ENCODE measurements around the gene CPN1.

The CPN1 gene

DNA sequence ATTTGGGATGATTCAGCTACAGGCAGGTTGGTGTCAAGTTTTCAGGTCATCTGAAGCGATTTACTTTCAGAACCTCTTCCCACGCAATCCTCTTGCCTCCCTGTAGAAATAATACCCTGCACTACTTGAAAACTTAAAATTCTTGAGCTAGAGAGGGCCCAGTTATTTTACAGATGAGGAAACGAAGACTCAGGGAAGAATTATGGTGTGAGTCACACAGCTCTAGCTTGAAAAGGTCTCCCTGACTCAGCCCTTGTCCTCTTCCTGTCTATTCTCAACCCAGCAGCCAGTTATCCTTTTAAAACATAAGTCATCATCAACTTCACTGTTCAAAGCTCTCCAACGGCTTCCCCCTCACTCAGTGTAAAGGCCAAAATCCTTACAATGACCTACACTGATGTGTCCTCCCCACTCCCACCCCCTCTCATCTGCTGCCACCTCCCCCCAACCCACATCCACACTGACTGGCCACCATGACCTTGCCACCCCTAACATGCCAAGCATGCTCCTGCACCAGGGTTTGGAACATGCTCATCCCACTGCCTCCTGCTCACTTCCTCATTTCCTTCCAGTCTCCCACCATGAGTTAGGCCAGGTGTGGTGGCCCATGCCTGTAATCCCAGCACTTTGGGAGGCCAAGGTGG is 75.3 kb downstream of the CPN1 start:
- Mint-ChIP-seq H3K36me3 (ENCODE audit: low read depth) (peaks cover 3% of the 10 kb centered on the region), H3K4me3 (no peak overlapping the region), H3K27me3 (ENCODE audit: low read depth) (peaks cover 31% of the 10 kb centered on the region), H3K9me3 (no peaks in the 10 kb centered on the region), H3K4me1 (ENCODE audit: low read depth) (peaks cover 33% of the 10 kb centered on the region), H3K27ac (no peak overlapping the region)

DNA sequence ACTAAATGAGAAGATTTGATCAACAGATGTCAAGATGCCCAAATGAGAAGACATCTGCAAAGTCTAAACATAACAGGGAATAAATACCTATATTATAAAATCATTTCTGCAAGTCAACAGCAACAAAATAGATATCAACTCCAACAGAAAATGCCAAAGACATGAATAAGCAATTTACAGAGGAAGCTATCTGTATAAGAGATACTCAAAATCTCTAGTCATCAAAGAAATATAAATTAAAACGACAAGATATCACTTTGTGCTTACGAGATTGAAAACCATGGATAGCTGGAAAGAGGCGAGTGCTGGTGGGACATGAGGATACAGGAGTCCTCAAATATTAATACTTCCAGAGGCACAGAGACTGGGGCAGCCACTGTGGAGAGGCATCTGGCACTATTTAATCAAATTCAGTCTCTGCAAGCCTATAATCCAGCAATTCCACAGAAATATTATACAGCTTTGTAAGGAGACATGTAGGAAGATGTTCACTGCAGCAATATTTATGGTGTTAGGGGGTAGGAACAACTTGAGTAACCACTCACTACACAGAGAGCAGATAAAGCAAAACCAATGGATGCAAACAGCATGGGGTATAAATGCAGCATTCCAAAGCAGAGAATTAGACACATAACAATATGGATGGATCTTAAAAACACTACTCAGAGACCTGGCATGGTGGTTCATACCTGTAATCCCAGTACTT is 76.7 kb downstream of the CPN1 start:
- Mint-ChIP-seq H3K9me3 (no peaks in the 10 kb centered on the region), H3K27me3 (ENCODE audit: low read depth) (peaks cover 17% of the 10 kb centered on the region), H3K4me3 (no peak overlapping the region), H3K27ac (no peak overlapping the region), H3K36me3 (ENCODE audit: low read depth) (peaks cover 3% of the 10 kb centered on the region), H3K4me1 (ENCODE audit: low read depth) (peaks cover 23% of the 10 kb centered on the region)

GRCh38 chr10:100000109-100000644 is 81.5 kb downstream of the CPN1 start:
- H3K4me3 Mint-ChIP-seq: no peak overlapping the region
- no peak overlapping the region for H3K27ac Mint-ChIP-seq
- H3K36me3 Mint-ChIP-seq (ENCODE audit: low read depth): peaks cover 3% of the 10 kb centered on the region
- H3K9me3 Mint-ChIP-seq: no peaks in the 10 kb centered on the region
- H3K27me3 Mint-ChIP-seq (ENCODE audit: low read depth): no peaks in the 10 kb centered on the region
- H3K4me1 Mint-ChIP-seq (ENCODE audit: low read depth): peaks cover 5% of the 10 kb centered on the region

GRCh38 chr10:99999319-100000108 is 82.2 kb downstream of the CPN1 start:
- no peak overlapping the region for H3K4me3 Mint-ChIP-seq
- peaks cover 3% of the 10 kb centered on the region for H3K36me3 Mint-ChIP-seq (ENCODE audit: low read depth)
- H3K4me1 Mint-ChIP-seq (ENCODE audit: low read depth): peaks cover 7% of the 10 kb centered on the region
- H3K9me3 Mint-ChIP-seq: no peaks in the 10 kb centered on the region
- no peaks in the 10 kb centered on the region for H3K27me3 Mint-ChIP-seq (ENCODE audit: low read depth)
- no peak overlapping the region for H3K27ac Mint-ChIP-seq

DNA sequence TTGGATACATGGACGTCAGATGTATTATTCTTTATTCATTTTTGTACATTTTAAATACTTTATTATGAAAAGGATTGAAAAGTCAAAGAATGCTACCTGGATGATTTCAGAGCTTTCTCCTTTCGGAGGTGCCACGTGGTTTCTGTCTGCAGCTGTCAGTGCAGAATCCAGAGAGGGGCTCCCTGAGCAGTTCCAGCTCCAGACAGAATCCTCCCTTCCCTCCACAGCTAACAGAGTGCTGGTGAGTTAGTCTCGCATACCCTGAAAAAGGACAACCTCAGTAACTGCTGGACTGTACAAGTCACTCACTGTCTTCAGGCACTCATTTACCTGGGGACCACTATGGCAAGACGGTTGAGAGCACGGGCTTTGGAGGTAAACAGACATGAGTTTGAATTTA is 82.8 kb downstream of the CPN1 start:
- peaks cover 3% of the 10 kb centered on the region for H3K36me3 Mint-ChIP-seq (ENCODE audit: low read depth)
- H3K9me3 Mint-ChIP-seq: no peaks in the 10 kb centered on the region
- H3K4me3 Mint-ChIP-seq: no peak overlapping the region
- H3K27me3 Mint-ChIP-seq (ENCODE audit: low read depth): no peaks in the 10 kb centered on the region
- H3K27ac Mint-ChIP-seq: no peak overlapping the region
- H3K4me1 Mint-ChIP-seq (ENCODE audit: low read depth): peaks cover 13% of the 10 kb centered on the region

DNA sequence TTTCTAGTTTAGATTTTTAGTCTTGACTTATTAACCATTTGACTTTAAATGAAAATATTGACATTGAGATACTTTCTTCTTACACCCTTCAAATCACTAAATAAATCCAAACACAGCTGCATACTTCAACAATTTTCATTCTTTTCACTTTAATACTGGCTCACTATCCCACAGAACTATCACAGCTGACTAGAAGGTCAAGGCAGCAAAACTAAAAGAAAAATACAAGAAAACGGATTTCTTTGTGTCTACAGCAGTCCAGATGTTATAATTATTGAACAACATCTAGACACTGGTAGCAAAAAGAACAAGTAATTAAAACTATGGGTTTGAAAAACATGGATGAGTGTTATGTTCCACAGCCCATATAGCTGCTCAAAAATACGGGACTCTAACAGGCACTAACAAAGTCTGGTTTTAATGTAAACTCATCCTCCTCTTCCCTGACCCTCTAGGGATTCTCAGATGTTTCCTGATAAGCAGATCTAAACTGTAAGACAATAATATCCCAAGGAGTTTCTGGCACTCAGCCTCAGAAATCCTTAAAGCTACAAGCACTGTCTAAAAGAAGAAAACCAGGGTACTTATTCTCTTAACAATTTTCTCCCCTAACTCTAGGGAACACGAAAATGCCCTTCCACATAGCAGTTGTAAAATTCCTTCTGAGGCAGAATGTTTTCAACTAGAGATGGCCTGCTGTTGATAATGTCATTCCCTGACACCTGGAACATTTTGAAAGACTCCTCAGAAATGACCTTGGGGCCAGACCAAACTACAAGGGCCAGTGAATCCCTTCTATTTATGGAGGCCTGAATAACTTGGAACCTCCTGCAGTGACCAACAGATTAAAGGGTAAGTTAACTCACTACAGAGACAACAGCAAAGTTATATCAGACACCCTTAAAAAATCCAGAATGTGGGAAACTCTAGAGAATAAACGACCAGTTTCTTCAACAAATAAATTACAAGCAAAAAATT is 84.7 kb downstream of the CPN1 start:
- no peak overlapping the region for H3K4me3 Mint-ChIP-seq
- peaks cover 15% of the 10 kb centered on the region for H3K4me1 Mint-ChIP-seq (ENCODE audit: low read depth)
- H3K36me3 Mint-ChIP-seq (ENCODE audit: low read depth): peaks cover 3% of the 10 kb centered on the region
- no peak overlapping the region for H3K27ac Mint-ChIP-seq
- no peaks in the 10 kb centered on the region for H3K27me3 Mint-ChIP-seq (ENCODE audit: low read depth)
- no peaks in the 10 kb centered on the region for H3K9me3 Mint-ChIP-seq

DNA sequence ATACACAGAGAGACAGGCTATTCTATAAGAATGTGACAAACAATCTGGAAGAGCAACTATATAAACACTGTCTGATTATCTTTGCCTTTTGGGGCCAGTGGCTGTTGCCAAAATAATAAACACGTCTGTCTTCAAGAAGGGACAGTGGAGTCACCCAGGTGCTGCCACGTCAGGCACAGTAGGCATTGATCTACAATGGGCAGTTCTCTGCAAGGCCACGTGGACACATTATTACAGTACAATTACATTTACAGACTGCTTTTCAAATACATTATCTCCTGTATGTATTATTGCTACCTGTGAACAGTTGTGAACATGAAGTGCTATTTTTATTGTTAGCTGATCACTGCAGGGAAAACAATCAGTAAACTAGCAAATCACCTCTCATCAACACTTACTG is 86.0 kb downstream of the CPN1 start:
- H3K9me3 Mint-ChIP-seq: no peaks in the 10 kb centered on the region
- peaks cover 3% of the 10 kb centered on the region for H3K36me3 Mint-ChIP-seq (ENCODE audit: low read depth)
- peaks cover 15% of the 10 kb centered on the region for H3K4me1 Mint-ChIP-seq (ENCODE audit: low read depth)
- no peaks in the 10 kb centered on the region for H3K27me3 Mint-ChIP-seq (ENCODE audit: low read depth)
- no peak overlapping the region for H3K4me3 Mint-ChIP-seq
- no peak overlapping the region for H3K27ac Mint-ChIP-seq

DNA sequence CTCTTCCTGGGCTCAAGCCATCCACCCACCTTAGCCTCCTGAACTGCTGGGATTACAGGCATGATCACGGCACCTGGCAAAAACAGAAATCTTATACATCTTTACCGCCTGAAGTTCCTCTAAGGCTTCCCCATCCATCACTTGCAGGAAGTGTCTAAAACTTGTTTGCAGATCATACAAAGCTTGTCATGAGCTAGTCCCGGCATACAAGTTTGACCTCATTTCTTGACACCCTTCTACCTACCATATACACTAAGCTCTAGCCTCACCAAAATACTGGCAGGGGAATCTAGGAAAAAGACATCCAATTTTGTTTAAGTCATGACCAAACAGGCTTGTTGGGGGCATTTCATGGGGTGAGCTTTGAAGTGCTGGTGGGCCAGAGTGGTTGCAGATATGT is 86.4 kb downstream of the CPN1 start:
- Mint-ChIP-seq H3K36me3 (ENCODE audit: low read depth) (peaks cover 3% of the 10 kb centered on the region), H3K27ac (no peak overlapping the region), H3K4me3 (no peak overlapping the region), H3K4me1 (ENCODE audit: low read depth) (peaks cover 15% of the 10 kb centered on the region), H3K27me3 (ENCODE audit: low read depth) (no peaks in the 10 kb centered on the region), H3K9me3 (no peaks in the 10 kb centered on the region)

- H3K9me3 Mint-ChIP-seq: no peaks in the 10 kb centered on the region
- H3K36me3 Mint-ChIP-seq (ENCODE audit: low read depth): peaks cover 3% of the 10 kb centered on the region
- no peak overlapping the region for H3K27ac Mint-ChIP-seq
- no peaks in the 10 kb centered on the region for H3K27me3 Mint-ChIP-seq (ENCODE audit: low read depth)
- peaks cover 15% of the 10 kb centered on the region for H3K4me1 Mint-ChIP-seq (ENCODE audit: low read depth)
- H3K4me3 Mint-ChIP-seq: no peak overlapping the region
Measured at GRCh38 chr10:99994801-99995200, 86.9 kb downstream of the CPN1 start.

DNA sequence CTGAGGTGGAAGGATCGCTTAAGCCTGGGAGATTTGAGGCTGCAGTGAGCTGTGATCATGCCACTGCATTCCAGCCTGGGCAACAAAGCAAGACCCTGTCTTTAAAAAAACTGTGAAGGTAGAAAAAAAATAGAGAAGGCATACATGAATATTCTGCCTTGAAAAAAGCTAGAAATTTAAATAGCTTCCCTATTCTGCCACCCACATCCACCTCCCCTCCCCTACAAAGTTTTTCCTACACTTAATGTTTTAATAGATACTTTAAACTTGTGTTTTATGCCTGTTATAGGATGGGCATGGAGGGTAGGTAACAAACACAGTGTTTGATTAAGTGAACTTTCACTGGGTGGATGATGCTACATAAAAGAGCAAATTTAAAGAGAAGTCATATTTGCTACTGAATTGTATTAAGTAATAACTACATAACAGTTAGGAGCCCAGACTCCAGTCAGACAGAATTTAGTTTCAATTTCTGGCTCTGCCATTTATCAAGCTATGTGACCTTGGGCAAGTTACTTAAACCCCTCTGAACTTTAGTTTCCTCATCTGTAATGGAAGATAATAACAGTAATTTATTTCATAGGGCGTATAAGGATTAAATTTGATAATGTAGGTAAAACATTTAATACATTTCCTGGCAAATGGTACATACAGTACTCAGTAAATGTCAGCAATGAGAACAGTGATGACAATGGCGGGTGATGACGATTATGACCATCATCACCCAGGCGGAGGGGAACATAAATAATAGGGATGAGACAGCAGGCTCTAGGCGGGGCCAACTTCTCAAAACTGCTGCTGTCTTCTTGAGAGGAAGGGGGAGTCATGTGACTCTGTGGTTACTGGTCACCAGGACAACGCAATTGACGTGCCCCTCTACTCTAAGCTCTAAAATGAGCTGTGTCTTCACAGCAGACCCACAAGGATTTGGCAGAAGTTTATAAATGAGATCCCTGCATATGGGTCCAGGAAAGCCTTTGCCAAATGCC is 87.7 kb downstream of the CPN1 start:
- H3K27ac Mint-ChIP-seq: peak overlapping the region; percentile 28
- peaks cover 3% of the 10 kb centered on the region for H3K36me3 Mint-ChIP-seq (ENCODE audit: low read depth)
- no peaks in the 10 kb centered on the region for H3K27me3 Mint-ChIP-seq (ENCODE audit: low read depth)
- no peaks in the 10 kb centered on the region for H3K9me3 Mint-ChIP-seq
- H3K4me1 Mint-ChIP-seq (ENCODE audit: low read depth): peaks cover 13% of the 10 kb centered on the region
- peak overlapping the region; percentile 61 for H3K4me3 Mint-ChIP-seq
